Measurements from ENCODE around the gene MYT1.
"Not testable (repeated sequence)": the region's sequence is repeated elsewhere in the genome, so short reads cannot be mapped to it uniquely, and the experiment has no call there.

Gene MYT1

GRCh38 chr20:64234921-64235565 lies 70.8 kb downstream of the MYT1 start:
- DNase-seq = not testable (repeated sequence)

GRCh38 chr20:64236137-64237088 lies 72.2 kb downstream of the MYT1 start:
- no peak for DNase-seq

- DNase-seq = no peak
Measured at GRCh38 chr20:64237316-64237715, 73.1 kb downstream of the MYT1 start.

- no peak for DNase-seq
Measured at GRCh38 chr20:64238115-64238825, 74.0 kb downstream of the MYT1 start.

- DNase-seq = no peak
Measured at GRCh38 chr20:64238851-64239387, 74.7 kb downstream of the MYT1 start.

- DNase-seq = no peak
Measured at GRCh38 chr20:64239449-64240242, 75.4 kb downstream of the MYT1 start.

GRCh38 chr20:64240243-64241015 lies 76.2 kb downstream of the MYT1 start:
- DNase-seq = no peak

GRCh38 chr20:64241061-64241460 lies 76.8 kb downstream of the MYT1 start:
- DNase-seq = no peak

- DNase-seq = no peak
Measured at GRCh38 chr20:64242003-64242796, 77.9 kb downstream of the MYT1 start.

GRCh38 chr20:64242797-64243475 lies 78.7 kb downstream of the MYT1 start:
- DNase-seq = no peak

GRCh38 chr20:64244281-64244805 lies 80.1 kb downstream of the MYT1 start:
- DNase-seq = no peak

- no peak for DNase-seq
Measured at GRCh38 chr20:64244870-64245603, 80.8 kb downstream of the MYT1 start.

GRCh38 chr20:64245746-64246595 lies 81.7 kb downstream of the MYT1 start:
- DNase-seq = no peak

- no peak for DNase-seq
Measured at GRCh38 chr20:64246616-64247306, 82.5 kb downstream of the MYT1 start.

GRCh38 chr20:64247307-64247618 lies 83.0 kb downstream of the MYT1 start:
- no peak for DNase-seq

GRCh38 chr20:64247970-64248841 lies 84.0 kb downstream of the MYT1 start:
- no peak for DNase-seq

GRCh38 chr20:64250027-64250426 lies 85.8 kb downstream of the MYT1 start:
- no peak for DNase-seq

All from central memory CD4-positive, alpha-beta T cell (primary cell).